GM21447 (cell line): ENCODE measurements around the gene GNAI3.
A peak's percentile ranks its signal among the peaks of the same experiment; 100 is the strongest.
"Not testable (repeated sequence)": the region's sequence is repeated elsewhere in the genome, so short reads cannot be mapped to it uniquely, and the experiment has no call there.

Source experiments
- ATAC-seq: cut with Tn5 transposase; IDR thresholded peaks from one replicate; pipeline ENCODE4 v1.9.1; 2021; ENCODE audit not compliant: unreplicated experiment

GNAI3 gene

DNA sequence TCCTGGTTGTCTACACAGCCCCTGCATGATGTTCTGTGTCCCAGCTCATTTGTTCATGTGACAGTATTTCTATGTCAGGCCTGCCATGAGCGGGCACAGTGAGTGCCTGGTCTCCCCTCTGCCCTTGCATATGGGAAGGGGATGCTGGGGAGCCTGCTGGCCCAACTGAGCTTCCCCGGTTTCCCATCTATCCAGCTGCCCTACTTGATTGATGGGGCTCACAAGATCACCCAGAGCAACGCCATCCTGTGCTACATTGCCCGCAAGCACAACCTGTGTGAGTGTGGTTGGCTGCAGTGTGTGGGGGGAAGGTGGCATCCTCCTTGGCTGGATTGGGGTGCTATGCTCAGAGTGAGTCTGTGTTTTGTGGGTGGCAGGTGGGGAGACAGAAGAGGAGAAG lies 109.0 kb downstream of the GNAI3 start:
- ATAC-seq, result no peak

DNA sequence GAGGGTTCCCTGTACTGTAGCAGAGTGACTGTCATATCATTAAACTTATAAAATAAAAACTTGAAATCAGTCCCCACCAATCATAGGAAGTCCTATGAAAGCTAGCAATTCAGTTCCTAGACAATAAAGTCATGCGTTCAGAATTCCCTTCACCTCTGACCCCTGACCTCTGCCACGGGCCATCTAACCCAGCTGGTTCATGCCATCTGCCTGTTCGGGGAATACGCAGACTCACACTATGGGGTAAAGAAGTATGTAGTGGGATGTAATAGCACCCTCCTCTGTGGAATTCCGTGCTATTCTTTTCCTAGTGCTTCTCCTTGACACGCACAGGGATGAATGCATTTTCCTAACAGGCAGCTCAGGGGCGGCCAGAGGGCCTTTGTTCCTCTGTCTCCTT lies 109.6 kb downstream of the GNAI3 start:
- no peak for ATAC-seq

- ATAC-seq, result no peak
Observed at GRCh38 chr1:109658533-109659042, 110.2 kb downstream of the GNAI3 start.

DNA sequence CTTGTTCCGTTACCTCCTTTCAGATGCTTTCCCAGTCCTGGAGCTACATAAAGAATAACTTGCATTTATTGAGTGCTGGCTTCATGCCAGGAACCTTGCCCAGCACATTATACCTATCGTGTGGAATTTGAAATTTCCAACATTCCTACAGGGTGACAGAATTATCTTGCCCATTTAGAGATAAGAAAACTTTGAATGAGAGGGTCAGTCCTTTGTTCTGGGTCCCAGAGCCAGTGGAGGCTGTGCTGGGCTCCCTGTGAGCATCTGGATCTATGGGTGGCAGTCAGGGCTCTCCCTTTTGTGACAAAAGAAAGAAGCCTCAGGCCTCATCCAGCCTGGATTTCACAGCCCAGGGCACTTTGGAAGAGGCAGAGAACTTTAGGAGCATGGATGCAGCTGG lies 110.7 kb downstream of the GNAI3 start:
- ATAC-seq, result no peak

DNA sequence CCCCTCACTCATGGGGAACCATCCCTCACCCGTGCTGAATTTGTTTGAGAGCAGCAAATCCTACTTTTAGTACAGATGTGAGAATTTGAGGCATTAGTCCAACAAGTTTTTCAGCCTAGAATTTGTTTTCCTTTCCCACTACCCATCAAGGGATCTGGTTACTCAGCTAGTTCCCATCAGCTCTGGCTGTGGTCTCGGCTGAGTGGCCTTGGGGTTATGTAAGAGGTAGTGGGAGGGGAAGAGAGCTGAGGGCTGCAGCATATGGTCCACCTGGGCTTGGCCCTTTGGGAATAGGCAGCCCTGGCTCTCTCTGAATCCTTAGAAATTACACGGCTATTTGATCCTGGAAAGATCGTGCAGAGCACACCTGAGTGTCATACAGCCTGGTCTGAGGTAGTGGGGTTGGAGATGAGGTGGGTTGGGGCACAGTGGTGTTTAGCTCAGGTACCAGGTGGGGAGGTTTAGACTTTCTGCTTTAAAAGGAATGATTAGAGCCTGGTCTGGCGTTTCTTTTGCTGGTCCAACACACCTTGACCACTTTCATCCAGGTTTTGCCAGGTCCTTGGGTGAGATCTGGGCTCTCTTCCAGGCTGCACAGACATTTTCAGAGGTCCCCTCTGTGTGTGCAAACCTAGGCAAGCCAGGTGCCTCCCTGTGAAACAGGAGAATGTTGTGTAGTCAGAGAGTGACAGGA lies 111.7 kb downstream of the GNAI3 start:
- no peak for ATAC-seq

GRCh38 chr1:109660691-109661026 lies 112.2 kb downstream of the GNAI3 start:
- ATAC-seq, result not testable (repeated sequence)

DNA sequence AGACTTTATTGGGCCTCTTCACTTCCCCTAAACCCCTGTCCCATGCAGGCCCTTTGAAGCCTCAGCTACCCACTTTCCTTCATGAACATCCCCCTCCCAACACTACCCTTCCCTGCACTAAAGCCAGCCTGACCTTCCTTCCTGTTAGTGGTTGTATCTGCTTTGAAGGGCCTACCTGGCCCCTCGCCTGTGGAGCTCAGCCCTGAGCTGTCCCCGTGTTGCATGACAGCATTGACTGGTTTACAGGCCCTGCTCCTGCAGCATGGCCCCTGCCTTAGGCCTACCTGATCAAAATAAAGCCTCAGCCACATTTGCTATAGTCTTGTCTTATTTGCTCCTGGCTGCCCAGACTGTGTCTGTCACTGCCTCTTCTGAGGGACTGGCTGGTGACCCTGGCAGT lies 113.0 kb downstream of the GNAI3 start:
- no peak for ATAC-seq

DNA sequence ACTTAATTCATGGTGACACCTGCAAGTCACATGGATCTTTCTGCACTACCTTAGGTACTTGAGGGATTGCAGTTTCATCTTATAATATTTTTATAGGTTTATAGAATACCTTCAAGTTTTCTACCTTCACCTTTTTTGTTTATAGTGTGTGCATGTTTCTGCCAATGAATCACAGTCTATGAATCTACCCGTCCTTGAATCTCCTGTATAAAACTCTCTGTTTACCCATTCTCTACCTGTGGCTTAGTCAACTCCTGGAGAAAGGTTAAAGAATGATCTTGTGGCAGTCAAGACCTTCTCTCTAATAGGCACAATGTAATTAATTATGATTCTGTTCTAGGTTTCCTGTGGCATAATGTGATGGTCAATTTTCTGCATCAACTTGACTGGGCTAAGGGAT lies 116.3 kb downstream of the GNAI3 start:
- ATAC-seq, result no peak

GRCh38 chr1:109667452-109668122 lies 119.2 kb downstream of the GNAI3 start, which contains the start of gene GSTM2:
Gene GSTM2 (plus strand): TSS chr1:109668057. CDS start chr1:109668116, 59 bp downstream.
- peak; percentile 91 for ATAC-seq
